HEK293 (cell line): ENCODE measurements around the gene CIRBP.

Experiments used
- EGR2 ChIP-seq: fragments of 450-650 bp; formaldehyde crosslinking; IDR thresholded peaks from 2 replicates; pipeline ENCODE4 v1.5.1; 2016; ENCODE audit warnings: low read depth, missing biosample characterization, missing genetic modification characterization
- FEZF1 ChIP-seq: fragments of 450-650 bp; formaldehyde crosslinking; IDR thresholded peaks from 2 replicates; pipeline ENCODE4 v1.5.1; 2016; ENCODE audit warnings: missing biosample characterization, missing genetic modification characterization
- GLI4 ChIP-seq: fragments of 450-650 bp; formaldehyde crosslinking; IDR thresholded peaks from 2 replicates; pipeline ENCODE4 v1.5.1; 2016; ENCODE audit warnings: missing biosample characterization, missing genetic modification characterization
- HOXC10 ChIP-seq: sonication (generic); formaldehyde crosslinking; IDR thresholded peaks from 2 replicates; pipeline ENCODE4 v1.8.1; 2023; ENCODE audit warnings: mild to moderate bottlenecking, missing genetic modification reagents
- IKZF3 ChIP-seq: fragments of 450-650 bp; IDR thresholded peaks from 2 replicates; pipeline ENCODE4 v1.5.0; 2018; ENCODE audit warnings: missing biosample characterization, mild to moderate bottlenecking, missing genetic modification characterization, moderate library complexity
- TCF7L2 ChIP-seq: IDR thresholded peaks from 2 replicates; pipeline ENCODE4 v1.6.1; 2011; ENCODE audit warnings: low read depth, mild to moderate bottlenecking, inconsistent platforms, low read length, moderate library complexity, borderline replicate concordance
- WT1 ChIP-seq: fragments of 450-650 bp; formaldehyde crosslinking; IDR thresholded peaks from 2 replicates; pipeline ENCODE4 v1.5.1; 2016; ENCODE audit warnings: missing biosample characterization, missing genetic modification characterization
- YY1 ChIP-seq: fragments of 450-650 bp; formaldehyde crosslinking; IDR thresholded peaks from 2 replicates; pipeline ENCODE4 v1.5.1; 2018; ENCODE audit warnings: missing biosample characterization, missing genetic modification characterization
- ZBTB1 ChIP-seq: fragments of 450-650 bp; formaldehyde crosslinking; IDR thresholded peaks from 2 replicates; pipeline ENCODE4 v1.5.1; 2016; ENCODE audit warnings: missing biosample characterization, missing genetic modification characterization
- ZBTB10 ChIP-seq: fragments of 450-650 bp; formaldehyde crosslinking; IDR thresholded peaks from 2 replicates; pipeline ENCODE4 v1.5.1; 2016; ENCODE audit warnings: missing biosample characterization, missing genetic modification characterization
- ZEB2 ChIP-seq: fragments of 450-650 bp; formaldehyde crosslinking; IDR thresholded peaks from 2 replicates; pipeline ENCODE4 v1.5.1; 2016; ENCODE audit warnings: missing biosample characterization, missing genetic modification characterization
- ZFP3 ChIP-seq: fragments of 450-650 bp; formaldehyde crosslinking; IDR thresholded peaks from 2 replicates; pipeline ENCODE4 v1.5.1; 2016; ENCODE audit warnings: low read depth, missing biosample characterization, missing genetic modification characterization
- ZNF157 ChIP-seq: fragments of 450-650 bp; formaldehyde crosslinking; IDR thresholded peaks from 2 replicates; pipeline ENCODE4 v1.5.1; 2016; ENCODE audit warnings: missing biosample characterization, missing genetic modification characterization
- ZNF2 ChIP-seq: fragments of 450-650 bp; formaldehyde crosslinking; IDR thresholded peaks from 2 replicates; pipeline ENCODE4 v1.5.1; 2016; ENCODE audit warnings: missing biosample characterization, missing genetic modification characterization
- ZNF221 ChIP-seq: fragments of 450-650 bp; formaldehyde crosslinking; IDR thresholded peaks from 2 replicates; pipeline ENCODE4 v1.5.1; 2017; ENCODE audit warnings: missing biosample characterization, missing genetic modification characterization, borderline replicate concordance
- ZNF24 ChIP-seq: fragments of 450-650 bp; formaldehyde crosslinking; IDR thresholded peaks from 2 replicates; pipeline ENCODE4 v1.5.1; 2016; ENCODE audit warnings: missing biosample characterization, missing genetic modification characterization
- ZNF248 ChIP-seq: fragments of 450-650 bp; formaldehyde crosslinking; IDR thresholded peaks from 2 replicates; pipeline ENCODE4 v1.5.1; 2017; ENCODE audit warnings: missing biosample characterization, missing genetic modification characterization
- ZNF292 ChIP-seq: fragments of 450-650 bp; formaldehyde crosslinking; IDR thresholded peaks from 2 replicates; pipeline ENCODE4 v1.5.1; 2016; ENCODE audit warnings: low read depth, missing biosample characterization, missing genetic modification characterization, borderline replicate concordance
- ZNF37A ChIP-seq: fragments of 450-650 bp; IDR thresholded peaks from 2 replicates; pipeline ENCODE4 v1.5.1; 2018; ENCODE audit warnings: missing biosample characterization, missing genetic modification characterization
- ZNF404 ChIP-seq: fragments of 450-650 bp; formaldehyde crosslinking; IDR thresholded peaks from 2 replicates; pipeline ENCODE4 v1.5.1; 2017; ENCODE audit warnings: missing biosample characterization, missing genetic modification characterization
- ZNF423 ChIP-seq: fragments of 450-650 bp; formaldehyde crosslinking; IDR thresholded peaks from 2 replicates; pipeline ENCODE4 v1.5.1; 2016; ENCODE audit warnings: missing biosample characterization, missing genetic modification characterization
- ZNF426 ChIP-seq: fragments of 450-650 bp; formaldehyde crosslinking; IDR thresholded peaks from 2 replicates; pipeline ENCODE4 v1.5.1; 2017; ENCODE audit warnings: missing biosample characterization, missing genetic modification characterization, mild to moderate bottlenecking, inconsistent platforms, moderate library complexity
- ZNF433 ChIP-seq: fragments of 450-650 bp; formaldehyde crosslinking; IDR thresholded peaks from 2 replicates; pipeline ENCODE4 v1.5.1; 2016; ENCODE audit warnings: missing biosample characterization, missing genetic modification characterization, low read depth
- ZNF529 ChIP-seq: fragments of 450-650 bp; formaldehyde crosslinking; IDR thresholded peaks from 2 replicates; pipeline ENCODE4 v1.5.1; 2017; ENCODE audit warnings: missing genetic modification characterization, missing biosample characterization; ENCODE audit not compliant: insufficient replicate concordance
- ZNF560 ChIP-seq: fragments of 450-650 bp; formaldehyde crosslinking; IDR thresholded peaks from 2 replicates; pipeline ENCODE4 v1.5.1; 2017; ENCODE audit warnings: missing biosample characterization, missing genetic modification characterization, borderline replicate concordance
- ZNF623 ChIP-seq: fragments of 450-650 bp; formaldehyde crosslinking; IDR thresholded peaks from 2 replicates; pipeline ENCODE4 v1.5.1; 2016; ENCODE audit warnings: missing biosample characterization, missing genetic modification characterization
- ZNF629 ChIP-seq: fragments of 450-650 bp; formaldehyde crosslinking; IDR thresholded peaks from 2 replicates; pipeline ENCODE4 v1.5.1; 2017; ENCODE audit warnings: missing biosample characterization, missing genetic modification characterization
- ZNF768 ChIP-seq: fragments of 450-650 bp; formaldehyde crosslinking; IDR thresholded peaks from 2 replicates; pipeline ENCODE4 v1.5.1; 2018; ENCODE audit warnings: missing biosample characterization, mild to moderate bottlenecking, missing genetic modification characterization
- ZNF785 ChIP-seq: fragments of 450-650 bp; formaldehyde crosslinking; IDR thresholded peaks from 2 replicates; pipeline ENCODE4 v1.5.1; 2016; ENCODE audit warnings: missing biosample characterization, missing genetic modification characterization
- ZSCAN30 ChIP-seq: fragments of 450-650 bp; IDR thresholded peaks from 2 replicates; pipeline ENCODE4 v1.5.1; 2018; ENCODE audit warnings: missing biosample characterization, mild to moderate bottlenecking, missing genetic modification characterization, moderate library complexity
- ZSCAN5A ChIP-seq: fragments of 450-650 bp; formaldehyde crosslinking; IDR thresholded peaks from 2 replicates; pipeline ENCODE4 v1.5.1; 2016; ENCODE audit warnings: missing biosample characterization, missing genetic modification characterization
- TF ChIP-seq, protein P1 (sequence below): fragments of 450-650 bp; formaldehyde crosslinking; IDR thresholded peaks from 2 replicates; pipeline ENCODE4 v1.5.1; 2016; ENCODE audit warnings: missing biosample characterization, missing genetic modification characterization
- TF ChIP-seq, protein P2 (sequence below): fragments of 450-650 bp; formaldehyde crosslinking; IDR thresholded peaks from 2 replicates; pipeline ENCODE4 v1.5.1; 2017; ENCODE audit warnings: missing biosample characterization, missing genetic modification characterization
- TF ChIP-seq, protein P3 (sequence below): fragments of 450-650 bp; formaldehyde crosslinking; IDR thresholded peaks from 2 replicates; pipeline ENCODE4 v1.5.1; 2016; ENCODE audit warnings: missing biosample characterization, missing genetic modification characterization

CIRBP gene

GRCh38 chr19:1274852-1275259 lies 5.7 kb downstream of the CIRBP start (continued):
- TF ChIP-seq ZSCAN5A (tag by site-specific recombination) (peak; percentile 80), ZNF24 (tag by site-specific recombination) (peak; percentile 80), ZNF560 (tag by site-specific recombination) (no peak), ZNF433 (tag by site-specific recombination) (no peak), ZNF157 (no peak), IKZF3 (tag by site-specific recombination) (no peak), ZNF629 (peak; percentile 76), ZNF623 (no peak), ZNF426 (tag by site-specific recombination) (no peak), ZNF785 (tag by site-specific recombination) (peak; percentile 80; the same call in 1 of the 2 replicates), ZBTB1 (tag by site-specific recombination) (peak; percentile 61; the same call in 1 of the 2 replicates), ZNF529 (tag by site-specific recombination) (no peak), ZBTB10 (peak; percentile 88; the same call in 1 of the 2 replicates), ZNF404 (tag by site-specific recombination) (no peak), ZFP3 (tag by site-specific recombination) (no peak), HOXC10 (CRISPR knock-in tag) (no peak), ZNF423 (tag by site-specific recombination) (peak; percentile 19; the same call in 1 of the 2 replicates), FEZF1 (no peak), TCF7L2 (no peak), GLI4 (tag by site-specific recombination) (no peak), ZNF2 (tag by site-specific recombination) (peak; percentile 92), EGR2 (tag by site-specific recombination) (peak; percentile 41; the same call in 1 of the 2 replicates), ZNF221 (tag by site-specific recombination) (no peak), YY1 (tag by site-specific recombination) (no peak; the same call in none of the 2 replicates), WT1 (tag by site-specific recombination) (peak; percentile 69), ZEB2 (tag by site-specific recombination) (peak; percentile 91), ZNF292 (tag by site-specific recombination) (no peak), ZNF248 (tag by site-specific recombination) (no peak), ZNF768 (tag by site-specific recombination) (peak; percentile 26; the same call in 1 of the 2 replicates), ZSCAN30 (no peak), ZNF37A (tag by site-specific recombination) (no peak)
- TF ChIP-seq, protein P1, sequence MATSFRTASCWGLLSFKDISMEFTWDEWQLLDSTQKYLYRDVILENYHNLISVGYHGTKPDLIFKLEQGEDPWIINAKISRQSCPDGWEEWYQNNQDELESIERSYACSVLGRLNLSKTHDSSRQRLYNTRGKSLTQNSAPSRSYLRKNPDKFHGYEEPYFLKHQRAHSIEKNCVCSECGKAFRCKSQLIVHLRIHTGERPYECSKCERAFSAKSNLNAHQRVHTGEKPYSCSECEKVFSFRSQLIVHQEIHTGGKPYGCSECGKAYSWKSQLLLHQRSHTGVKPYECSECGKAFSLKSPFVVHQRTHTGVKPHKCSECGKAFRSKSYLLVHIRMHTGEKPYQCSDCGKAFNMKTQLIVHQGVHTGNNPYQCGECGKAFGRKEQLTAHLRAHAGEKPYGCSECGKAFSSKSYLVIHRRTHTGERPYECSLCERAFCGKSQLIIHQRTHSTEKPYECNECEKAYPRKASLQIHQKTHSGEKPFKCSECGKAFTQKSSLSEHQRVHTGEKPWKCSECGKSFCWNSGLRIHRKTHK (tag by site-specific recombination) = no peak
- TF ChIP-seq, protein P2, sequence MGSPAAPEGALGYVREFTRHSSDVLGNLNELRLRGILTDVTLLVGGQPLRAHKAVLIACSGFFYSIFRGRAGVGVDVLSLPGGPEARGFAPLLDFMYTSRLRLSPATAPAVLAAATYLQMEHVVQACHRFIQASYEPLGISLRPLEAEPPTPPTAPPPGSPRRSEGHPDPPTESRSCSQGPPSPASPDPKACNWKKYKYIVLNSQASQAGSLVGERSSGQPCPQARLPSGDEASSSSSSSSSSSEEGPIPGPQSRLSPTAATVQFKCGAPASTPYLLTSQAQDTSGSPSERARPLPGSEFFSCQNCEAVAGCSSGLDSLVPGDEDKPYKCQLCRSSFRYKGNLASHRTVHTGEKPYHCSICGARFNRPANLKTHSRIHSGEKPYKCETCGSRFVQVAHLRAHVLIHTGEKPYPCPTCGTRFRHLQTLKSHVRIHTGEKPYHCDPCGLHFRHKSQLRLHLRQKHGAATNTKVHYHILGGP = no peak
- TF ChIP-seq, protein P3, sequence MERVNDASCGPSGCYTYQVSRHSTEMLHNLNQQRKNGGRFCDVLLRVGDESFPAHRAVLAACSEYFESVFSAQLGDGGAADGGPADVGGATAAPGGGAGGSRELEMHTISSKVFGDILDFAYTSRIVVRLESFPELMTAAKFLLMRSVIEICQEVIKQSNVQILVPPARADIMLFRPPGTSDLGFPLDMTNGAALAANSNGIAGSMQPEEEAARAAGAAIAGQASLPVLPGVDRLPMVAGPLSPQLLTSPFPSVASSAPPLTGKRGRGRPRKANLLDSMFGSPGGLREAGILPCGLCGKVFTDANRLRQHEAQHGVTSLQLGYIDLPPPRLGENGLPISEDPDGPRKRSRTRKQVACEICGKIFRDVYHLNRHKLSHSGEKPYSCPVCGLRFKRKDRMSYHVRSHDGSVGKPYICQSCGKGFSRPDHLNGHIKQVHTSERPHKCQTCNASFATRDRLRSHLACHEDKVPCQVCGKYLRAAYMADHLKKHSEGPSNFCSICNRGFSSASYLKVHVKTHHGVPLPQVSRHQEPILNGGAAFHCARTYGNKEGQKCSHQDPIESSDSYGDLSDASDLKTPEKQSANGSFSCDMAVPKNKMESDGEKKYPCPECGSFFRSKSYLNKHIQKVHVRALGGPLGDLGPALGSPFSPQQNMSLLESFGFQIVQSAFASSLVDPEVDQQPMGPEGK (tag by site-specific recombination) = peak; percentile 83
